HG03097 (cell line): ENCODE data around the gene PLCB4.

Experiments
- ATAC-seq: cut with Tn5 transposase; IDR thresholded peaks from one replicate; pipeline ENCODE4 v1.9.1; 2021; ENCODE audit not compliant: unreplicated experiment, low FRiP score

The PLCB4 gene

GRCh38 chr20:9506280-9506821 is 437.5 kb downstream of the PLCB4 start:
- no peak for ATAC-seq

GRCh38 chr20:9506964-9507369 is 438.1 kb downstream of the PLCB4 start:
- no peak for ATAC-seq

- ATAC-seq, result no peak
Measured at GRCh38 chr20:9507544-9508239, 438.8 kb downstream of the PLCB4 start.

GRCh38 chr20:9508240-9508661 is 439.4 kb downstream of the PLCB4 start:
- no peak for ATAC-seq

- no peak for ATAC-seq
Measured at GRCh38 chr20:9508696-9509178, 439.9 kb downstream of the PLCB4 start.

GRCh38 chr20:9509246-9509645 is 440.4 kb downstream of the PLCB4 start:
- ATAC-seq, result no peak

GRCh38 chr20:9510911-9511310 is 442.0 kb downstream of the PLCB4 start:
- ATAC-seq, result peak; percentile 46

- ATAC-seq, result no peak
Measured at GRCh38 chr20:9514072-9514460, 445.2 kb downstream of the PLCB4 start.

GRCh38 chr20:9514461-9515213 is 445.8 kb downstream of the PLCB4 start, which contains the start of gene LAMP5:
Gene LAMP5 (plus strand): TSS chr20:9514590. CDS start chr20:9514853, 263 bp downstream.
- no peak for ATAC-seq

GRCh38 chr20:9515214-9515585 is 446.3 kb downstream of the PLCB4 start:
- no peak for ATAC-seq

- no peak for ATAC-seq
Measured at GRCh38 chr20:9515741-9516233, 446.9 kb downstream of the PLCB4 start.

GRCh38 chr20:9516234-9516871 is 447.5 kb downstream of the PLCB4 start:
- ATAC-seq, result no peak

GRCh38 chr20:9517297-9518162 is 448.6 kb downstream of the PLCB4 start:
- ATAC-seq, result no peak

GRCh38 chr20:9518576-9519175 is 449.8 kb downstream of the PLCB4 start:
- no peak for ATAC-seq

- no peak for ATAC-seq
Measured at GRCh38 chr20:9520086-9520485, 451.2 kb downstream of the PLCB4 start.

GRCh38 chr20:9523636-9524035 is 454.7 kb downstream of the PLCB4 start:
- no peak for ATAC-seq
